Effector memory CD4-positive, alpha-beta T cell (primary cell): Measurements from ENCODE around the gene PLEKHA5.

Experiments
- DNase-seq, 3 donors: peaks; one replicate each; pipeline ENCODE4 v3.0.0-alpha.2; 2020
- H3K27ac ChIP-seq: 2 replicates; pipeline ENCODE4 v1.7.0; 2013; ENCODE audit warnings: mild to moderate bottlenecking, low read length, moderate library complexity; ENCODE audit not compliant: insufficient read depth, poor library complexity, severe bottlenecking
- H3K27me3 ChIP-seq: replicated peaks from 2 replicates; pipeline ENCODE4 v1.7.0; 2013; ENCODE audit warnings: mild to moderate bottlenecking, low read length; ENCODE audit not compliant: insufficient read depth, control insufficient read depth, poor library complexity, severe bottlenecking
- H3K36me3 ChIP-seq: 2 replicates; pipeline ENCODE4 v1.7.0; 2013; ENCODE audit warnings: mild to moderate bottlenecking, low read length, moderate library complexity; ENCODE audit not compliant: control insufficient read depth, insufficient read depth
- H3K4me1 ChIP-seq: 2 replicates; pipeline ENCODE4 v1.7.0; 2013; ENCODE audit warnings: low read length, mild to moderate bottlenecking; ENCODE audit not compliant: control insufficient read depth, insufficient read depth, poor library complexity, severe bottlenecking
- H3K4me3 ChIP-seq: 2 replicates; pipeline ENCODE4 v1.7.0; 2013; ENCODE audit warnings: low read length, low read depth, mild to moderate bottlenecking; ENCODE audit not compliant: insufficient read depth, poor library complexity, severe bottlenecking
- H3K9me3 ChIP-seq: 2 replicates; pipeline ENCODE4 v1.7.0; 2013; ENCODE audit warnings: mild to moderate bottlenecking, low read length, moderate library complexity; ENCODE audit not compliant: control insufficient read depth

Gene PLEKHA5

DNA sequence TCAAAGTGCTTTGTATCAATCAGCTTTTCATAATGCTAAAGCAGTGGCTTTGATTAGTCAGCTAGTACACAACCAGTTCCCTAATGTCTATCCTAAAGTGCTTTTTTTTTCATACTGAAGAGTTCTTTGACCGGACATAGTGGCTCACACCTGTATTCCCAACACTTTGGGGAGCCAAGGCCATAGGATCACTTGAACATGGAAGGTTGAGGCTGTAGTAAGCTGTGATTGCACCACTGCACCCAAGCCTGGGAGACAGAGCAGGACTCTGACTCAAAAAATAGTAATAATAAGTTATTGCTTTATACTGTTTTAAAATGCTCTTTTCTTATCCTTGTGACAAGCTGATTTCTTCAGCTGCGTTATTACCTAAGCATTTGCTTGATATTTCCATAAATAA is 155.1 kb downstream of the PLEKHA5 start:
- Histone ChIP-seq H3K9me3 (no peaks in the 10 kb centered on the region), H3K4me3 (no peak overlapping the region), H3K4me1 (no peaks in the 10 kb centered on the region), H3K27me3 (no peaks in the 10 kb centered on the region), H3K27ac (no peak overlapping the region), H3K36me3 (no peaks in the 10 kb centered on the region)
- DNase-seq, result no peak

DNA sequence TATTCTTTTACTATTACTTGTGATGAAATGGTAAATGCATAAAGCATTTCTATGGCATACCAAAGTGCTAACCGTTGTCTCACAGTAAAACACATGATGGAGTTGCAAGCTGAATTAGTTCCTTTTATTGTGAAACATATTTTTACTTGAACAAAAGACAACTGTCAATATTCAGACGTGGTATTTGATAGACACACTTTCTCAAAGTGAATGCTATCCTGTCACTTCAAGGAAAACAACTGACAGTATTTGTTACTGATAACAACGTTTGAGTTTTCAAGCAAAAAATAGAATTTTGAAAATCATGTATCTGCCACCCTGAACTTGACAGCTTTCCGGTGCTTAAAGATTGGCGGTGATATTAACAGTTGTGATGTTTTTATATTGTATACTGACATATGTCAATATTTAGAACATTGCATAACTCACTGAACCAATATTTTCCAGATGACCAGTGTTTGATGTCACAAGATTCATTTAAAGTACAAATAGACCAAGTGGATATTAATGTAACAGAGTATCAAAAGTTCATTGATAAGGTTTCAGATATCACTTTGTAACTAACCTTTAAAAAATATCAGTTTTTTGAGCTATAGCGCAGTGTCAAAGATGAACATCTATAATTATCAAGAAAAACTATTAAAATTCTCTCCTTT is 156.4 kb downstream of the PLEKHA5 start:
- DNase-seq, result no peak
- Histone ChIP-seq H3K27me3 (no peaks in the 10 kb centered on the region), H3K9me3 (no peaks in the 10 kb centered on the region), H3K4me3 (no peak overlapping the region), H3K4me1 (no peaks in the 10 kb centered on the region), H3K36me3 (no peaks in the 10 kb centered on the region), H3K27ac (no peak overlapping the region)

DNA sequence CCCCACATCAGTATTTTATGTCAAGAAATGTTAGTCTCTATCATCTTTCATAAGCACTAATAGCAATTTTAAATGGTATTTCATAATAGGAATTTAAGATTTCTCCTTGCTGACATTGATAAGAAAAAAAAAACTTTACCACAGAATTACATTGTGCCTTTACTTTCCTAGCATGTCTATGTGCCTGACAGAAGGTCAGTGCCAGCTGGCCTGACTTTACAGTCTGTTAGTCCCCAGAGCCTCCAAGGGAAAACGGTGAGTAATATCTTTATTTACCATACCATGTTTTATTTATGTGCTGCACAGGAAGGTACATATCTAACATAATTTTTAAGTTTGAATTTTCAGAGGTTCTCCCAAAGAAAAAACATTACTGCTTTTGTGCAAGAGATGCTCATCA is 157.8 kb downstream of the PLEKHA5 start:
- Histone ChIP-seq H3K27me3 (no peaks in the 10 kb centered on the region), H3K9me3 (no peaks in the 10 kb centered on the region), H3K4me3 (no peak overlapping the region), H3K36me3 (no peaks in the 10 kb centered on the region), H3K27ac (no peak overlapping the region), H3K4me1 (no peaks in the 10 kb centered on the region)
- no peak for DNase-seq

DNA sequence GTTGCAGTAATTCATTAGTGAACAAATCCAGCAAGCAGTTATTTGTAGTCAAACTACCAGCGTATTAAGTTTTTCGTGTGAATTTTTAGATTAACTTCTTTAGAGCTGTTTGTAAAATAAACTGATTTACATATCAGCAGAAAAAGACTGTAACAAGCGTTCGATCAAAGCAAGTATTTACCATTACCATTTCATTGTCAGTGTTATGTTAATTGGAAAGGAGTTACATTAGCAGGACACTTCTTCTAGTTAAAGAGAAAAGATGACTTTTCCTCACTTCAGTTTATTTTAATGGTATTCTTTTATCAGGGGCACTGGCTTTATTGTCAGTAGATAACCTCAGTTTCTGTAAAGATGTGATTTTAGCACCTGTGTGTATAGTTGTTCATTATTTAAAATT is 158.6 kb downstream of the PLEKHA5 start:
- no peak for DNase-seq
- no peaks in the 10 kb centered on the region for H3K4me1 ChIP-seq
- H3K9me3 ChIP-seq, result no peaks in the 10 kb centered on the region
- no peaks in the 10 kb centered on the region for H3K27me3 ChIP-seq
- no peak overlapping the region for H3K27ac ChIP-seq
- no peak overlapping the region for H3K4me3 ChIP-seq
- no peaks in the 10 kb centered on the region for H3K36me3 ChIP-seq

DNA sequence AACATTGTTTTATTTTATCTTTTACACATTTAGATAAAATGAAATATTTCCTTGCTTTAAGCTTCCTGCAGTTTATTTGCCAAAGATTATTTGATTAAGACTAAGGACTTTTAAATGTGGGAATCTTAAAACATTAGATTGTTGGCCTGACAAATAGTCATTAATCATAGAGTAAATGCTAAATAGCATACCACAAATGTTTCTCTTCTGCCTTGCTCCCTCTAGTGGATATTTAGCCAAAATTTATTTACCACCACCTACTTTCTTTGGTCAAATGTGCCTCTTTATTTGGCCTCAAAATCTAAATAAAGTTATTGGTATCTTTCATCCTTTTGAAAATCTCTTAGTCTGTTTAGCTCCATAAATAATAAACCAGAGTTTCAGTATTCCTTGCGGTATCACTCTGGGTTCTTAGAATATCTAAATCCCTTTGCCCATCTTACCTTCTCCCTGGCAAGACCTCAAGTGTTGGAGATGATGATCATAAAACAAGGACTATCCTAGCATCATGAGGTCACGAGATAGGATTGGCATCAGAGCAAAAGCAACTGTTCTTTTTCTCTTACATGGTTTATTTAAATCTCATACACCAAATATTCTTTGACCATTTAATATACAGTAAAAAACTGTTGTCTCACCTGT is 159.2 kb downstream of the PLEKHA5 start:
- Histone ChIP-seq H3K4me1 (no peaks in the 10 kb centered on the region), H3K36me3 (no peaks in the 10 kb centered on the region), H3K9me3 (no peaks in the 10 kb centered on the region), H3K27me3 (no peaks in the 10 kb centered on the region), H3K4me3 (no peak overlapping the region), H3K27ac (no peak overlapping the region)
- DNase-seq, result no peak

DNA sequence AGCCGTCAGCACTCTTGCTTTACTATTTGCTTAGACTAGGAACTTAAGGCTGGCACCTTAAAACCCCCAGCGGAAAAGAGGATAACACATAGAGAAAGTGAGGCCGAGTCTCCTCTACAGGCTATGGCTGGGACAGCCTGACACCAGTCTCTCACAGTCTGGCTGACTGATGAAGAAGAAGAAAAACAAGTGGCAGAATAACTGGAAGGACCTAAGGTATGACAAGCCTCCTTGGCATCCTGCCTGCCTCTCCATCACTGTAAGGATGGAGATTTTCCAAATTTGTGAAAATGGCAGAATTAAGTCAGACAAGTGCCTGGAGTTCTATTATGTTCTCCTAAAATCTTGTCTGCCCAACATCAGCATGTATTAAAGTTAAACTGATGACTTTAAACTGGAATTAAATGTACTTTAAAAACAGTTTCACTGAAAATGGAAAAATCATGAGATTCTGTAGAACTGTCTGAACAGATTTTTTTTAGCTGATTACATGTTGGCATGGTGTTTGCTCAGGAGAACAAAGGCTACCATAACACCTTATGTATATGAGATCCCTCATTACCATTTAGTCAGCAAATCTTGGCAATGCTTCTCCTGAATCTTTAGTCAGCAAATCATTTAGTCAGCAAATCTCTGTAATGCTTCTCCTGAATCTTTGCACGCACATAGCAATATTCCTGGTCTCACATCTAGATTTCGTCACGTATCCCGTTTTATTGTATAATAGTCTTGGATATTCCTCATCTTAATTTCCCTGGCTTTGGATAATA is 169.5 kb downstream of the PLEKHA5 start:
- no peak for DNase-seq
- Histone ChIP-seq H3K9me3 (no peaks in the 10 kb centered on the region), H3K36me3 (no peaks in the 10 kb centered on the region), H3K27ac (no peak overlapping the region), H3K4me3 (no peak overlapping the region), H3K4me1 (no peaks in the 10 kb centered on the region), H3K27me3 (no peaks in the 10 kb centered on the region)

DNA sequence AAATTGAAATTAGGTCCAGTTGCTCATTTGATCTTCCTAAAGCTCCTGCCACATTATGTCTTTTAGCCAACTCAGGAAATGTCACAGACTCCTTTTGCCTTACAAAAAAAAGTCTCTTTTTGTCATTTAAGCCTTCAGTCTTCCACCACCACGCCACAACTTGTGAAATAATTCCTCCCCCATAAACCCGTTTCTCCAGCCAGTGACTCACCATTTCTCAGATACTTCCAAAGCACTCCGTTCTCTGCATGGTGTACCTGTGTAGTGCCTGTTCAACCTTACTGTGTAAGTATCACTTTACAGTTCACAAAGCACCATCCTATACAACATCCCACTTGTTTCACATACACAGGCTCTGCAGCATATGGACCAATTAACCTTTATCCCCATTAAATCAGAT is 170.2 kb downstream of the PLEKHA5 start:
- DNase-seq, result no peak
- Histone ChIP-seq H3K9me3 (no peaks in the 10 kb centered on the region), H3K27me3 (no peaks in the 10 kb centered on the region), H3K36me3 (no peaks in the 10 kb centered on the region), H3K4me1 (no peaks in the 10 kb centered on the region), H3K4me3 (no peak overlapping the region), H3K27ac (no peak overlapping the region)

DNA sequence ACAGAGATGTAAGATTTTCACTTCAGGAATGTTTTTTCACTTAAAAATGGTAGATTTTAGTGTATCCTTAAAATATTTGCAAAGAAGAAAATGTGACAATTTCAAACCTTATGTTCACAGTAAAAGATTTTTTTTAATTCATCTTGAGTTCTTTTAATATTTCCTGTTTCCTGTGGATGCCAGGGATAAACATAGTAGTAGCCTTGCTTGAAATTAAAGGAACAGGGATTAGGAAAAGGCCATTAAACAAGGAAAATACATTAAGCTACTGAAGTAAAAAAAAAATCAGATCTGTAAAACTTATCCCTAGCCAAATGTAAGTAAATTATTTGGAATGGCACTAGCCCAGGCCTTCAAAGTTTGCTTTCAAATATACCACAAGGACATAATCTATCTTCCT is 171.7 kb downstream of the PLEKHA5 start:
- H3K27ac ChIP-seq, result no peak overlapping the region
- no peaks in the 10 kb centered on the region for H3K4me1 ChIP-seq
- no peak overlapping the region for H3K4me3 ChIP-seq
- H3K36me3 ChIP-seq, result no peaks in the 10 kb centered on the region
- H3K27me3 ChIP-seq, result no peaks in the 10 kb centered on the region
- no peak for DNase-seq
- no peaks in the 10 kb centered on the region for H3K9me3 ChIP-seq

DNA sequence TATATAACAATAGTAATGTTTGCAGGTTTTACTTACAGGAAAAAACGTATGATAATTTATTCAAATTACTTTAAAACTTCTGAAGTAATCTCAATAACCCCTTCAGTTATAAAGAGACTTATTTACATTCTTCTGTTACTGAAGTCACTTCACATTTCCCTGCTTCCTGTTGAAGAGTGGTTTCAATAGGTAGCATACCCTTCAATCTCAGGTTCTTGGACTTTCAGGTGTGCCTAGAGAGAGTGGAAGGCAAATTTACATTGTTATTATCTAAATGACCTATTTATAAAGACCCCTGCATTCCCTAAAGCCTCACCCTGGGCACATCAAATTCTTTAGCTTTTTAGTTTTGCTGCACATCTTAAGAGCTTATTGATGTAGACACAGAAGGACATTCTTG is 172.2 kb downstream of the PLEKHA5 start:
- no peaks in the 10 kb centered on the region for H3K9me3 ChIP-seq
- H3K27ac ChIP-seq, result no peak overlapping the region
- no peak overlapping the region for H3K4me3 ChIP-seq
- H3K36me3 ChIP-seq, result no peaks in the 10 kb centered on the region
- H3K27me3 ChIP-seq, result no peaks in the 10 kb centered on the region
- no peak for DNase-seq
- H3K4me1 ChIP-seq, result no peaks in the 10 kb centered on the region

DNA sequence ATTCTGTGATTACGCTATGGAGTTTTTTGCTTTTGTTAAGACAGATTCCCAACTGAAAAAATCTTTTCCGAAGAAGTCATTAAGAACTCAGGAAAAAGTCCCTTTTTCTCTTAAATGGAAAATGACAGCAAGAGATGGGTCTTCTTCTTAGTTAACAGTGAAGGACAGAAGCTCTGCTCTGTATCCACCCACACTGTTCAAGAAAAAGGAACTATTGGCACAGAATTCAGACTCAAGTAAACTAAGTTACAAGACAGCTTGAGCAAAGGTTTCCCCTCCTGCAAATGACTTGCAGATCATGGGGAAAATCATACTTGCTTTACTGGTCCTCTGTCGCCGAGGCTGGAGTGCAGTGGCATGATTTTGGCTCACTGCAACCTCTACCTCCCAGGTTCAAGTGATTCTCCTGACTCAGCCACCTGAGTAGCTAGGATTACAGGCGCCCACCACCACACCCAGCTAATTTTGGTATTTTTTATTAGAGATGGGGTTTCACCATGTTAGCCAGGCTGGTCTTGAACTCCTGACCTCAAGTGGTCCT is 172.6 kb downstream of the PLEKHA5 start:
- H3K4me3 ChIP-seq, result no peak overlapping the region
- H3K36me3 ChIP-seq, result no peaks in the 10 kb centered on the region
- no peak for DNase-seq
- H3K4me1 ChIP-seq, result no peaks in the 10 kb centered on the region
- H3K9me3 ChIP-seq, result no peaks in the 10 kb centered on the region
- H3K27me3 ChIP-seq, result no peaks in the 10 kb centered on the region
- no peak overlapping the region for H3K27ac ChIP-seq
